ENCODE data around the gene JUNB. TPM values are rescaled to one million over a fixed set of nuclear protein-coding genes. Genes with fewer than 3 reads are reported as not detected.

JUNB gene
- total and polyA plus RNA-seq, 10 of the 15 experiments (the other 5 are each of a cell fraction or from before 2014, with no cell fraction given): 0.55 to 144 (median 68.3) TPM

DNA sequence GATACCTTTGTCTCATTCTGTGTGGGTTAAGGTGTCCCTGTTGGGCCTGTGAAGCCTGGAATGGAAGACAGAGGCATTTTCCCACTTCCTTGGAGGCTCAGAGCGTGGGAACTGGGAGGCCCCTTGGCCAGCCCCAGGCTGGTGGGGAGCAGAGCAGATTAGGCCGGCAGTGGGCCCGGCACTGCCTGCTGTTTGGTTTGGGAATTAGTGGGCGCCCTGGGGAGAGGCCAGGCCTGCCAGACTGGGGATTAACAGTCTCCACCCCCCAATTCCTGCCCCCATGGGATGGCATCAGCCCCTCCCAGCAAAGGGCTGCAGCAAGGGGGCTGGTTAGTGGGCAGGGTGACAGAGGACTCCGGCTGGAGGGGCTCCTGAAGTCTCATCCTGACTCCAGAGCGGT, 42.8 kb upstream of the JUNB start:
- Histone ChIP-seq H3K9me3 (replicated peaks; ENCODE audit: control insufficient read depth, insufficient read depth, low read length) (peaks cover 11% of the 10 kb centered on the region; the same call in 1 of the 3 replicates), H3K27me3 (replicated peaks in 1 of 2; ENCODE audit: control insufficient read depth in 2 of 2, insufficient read depth in 2 of 2, low read length in 1 of 2) (no peaks in the 10 kb centered on the region), H3K27ac (ENCODE audit: control insufficient read depth, insufficient read depth) (no peak overlapping the region), H3K36me3 (ENCODE audit: control insufficient read depth in 2 of 2, insufficient read depth in 2 of 2, low read length in 1 of 2) (peaks cover 0 to 8% of the 10 kb centered on the region in 2 experiments; a peak in 2 of 4 replicates), H3K79me2 (ENCODE audit: control insufficient read depth, insufficient read depth, low read length) (no peaks in the 10 kb centered on the region), H3K4me3 (no peak overlapping the region), H3K4me1 (ENCODE audit: control insufficient read depth, insufficient read depth, low read length) (no peaks in the 10 kb centered on the region), H2AFZ (ENCODE audit: control insufficient read depth, low read depth, low read length) (no peak overlapping the region), H3K9ac (ENCODE audit: control insufficient read depth, insufficient read depth, low read length) (no peak overlapping the region), H3K4me2 (ENCODE audit: control insufficient read depth, insufficient read depth) (no peak overlapping the region), H4K20me1 (ENCODE audit: control insufficient read depth, insufficient read depth) (no peaks in the 10 kb centered on the region)
- BruUV-seq (replicated peaks): no TSS peak
- 95% methylated on average over 6 of the region's 6 CpGs for WGBS (ENCODE audit: insufficient coverage, insufficient replicate concordance, low lambda C conversion rate, missing lambda C conversion rate)
- TF ChIP-seq ATF7 (IDR thresholded peaks at IDR 0.05; ENCODE audit: low read depth): no peak
- in situ Hi-C loops (cut with MboI) (no loop called here), intact Hi-C loops (cut with micrococcal nuclease; ENCODE audit: unreplicated experiment) (no loop called here)
- ATAC-seq (no peak), DNase-seq (ENCODE audit: low read depth, low spot score) (no peak), FAIRE-seq (no peak)
- ChIA-PET RAD21 (ENCODE audit: unreplicated experiment) (no interaction called here), POLR2A (interaction anchor here (0.6 kb wide), 1 partner anchor 185 kb away, joined by 4 read pairs; the partner anchor contains the start of gene FARSA), SMC1A (ENCODE audit: uncharacterized antibody, unreplicated experiment) (no interaction called here), CTCF (interaction anchor here (0.6 to 2.5 kb wide), 3 partner anchors 9 to 139 kb away, joined by 3 to 12 read pairs (median 9); no protein-coding TSS in a partner anchor)

DNA sequence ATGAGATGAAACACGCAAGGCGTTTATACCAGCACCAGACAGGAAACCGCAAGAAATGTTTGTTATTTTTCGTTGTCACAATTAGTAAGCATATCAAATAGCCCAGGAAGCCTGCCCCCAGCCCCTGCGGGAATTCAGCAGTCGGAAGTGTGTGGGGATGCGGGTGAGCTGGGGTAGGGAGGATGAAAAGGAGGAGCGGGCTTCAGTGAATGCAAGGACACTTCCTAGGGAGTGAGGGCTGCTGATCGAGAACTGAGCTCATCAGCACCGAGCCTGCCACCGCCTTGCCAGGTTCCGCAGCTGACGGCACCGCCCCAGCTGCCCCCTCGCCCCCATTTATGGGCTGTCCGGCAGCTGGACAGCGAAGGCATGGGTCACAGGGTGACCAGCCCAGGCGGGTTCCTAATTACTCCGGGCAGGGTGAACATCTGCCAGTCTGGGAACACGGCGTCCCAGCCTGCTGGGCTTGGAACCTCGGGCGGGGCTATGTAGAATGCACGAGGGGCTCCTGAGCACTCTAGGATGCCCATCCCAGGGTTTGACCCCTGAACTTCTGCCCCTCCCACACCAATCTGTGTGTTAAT, 41.3 kb upstream of the JUNB start:
- Histone ChIP-seq H3K27me3 (replicated peaks in 1 of 2; ENCODE audit: control insufficient read depth in 2 of 2, insufficient read depth in 2 of 2, low read length in 1 of 2) (no peaks in the 10 kb centered on the region), H2AFZ (ENCODE audit: control insufficient read depth, low read depth, low read length) (no peak overlapping the region), H3K27ac (ENCODE audit: control insufficient read depth, insufficient read depth) (no peak overlapping the region), H3K4me2 (ENCODE audit: control insufficient read depth, insufficient read depth) (no peak overlapping the region), H3K9ac (ENCODE audit: control insufficient read depth, insufficient read depth, low read length) (no peak overlapping the region), H3K9me3 (replicated peaks; ENCODE audit: control insufficient read depth, insufficient read depth, low read length) (peaks cover 11% of the 10 kb centered on the region; the same call in 1 of the 3 replicates), H3K4me3 (no peak overlapping the region), H4K20me1 (ENCODE audit: control insufficient read depth, insufficient read depth) (no peaks in the 10 kb centered on the region), H3K4me1 (ENCODE audit: control insufficient read depth, insufficient read depth, low read length) (no peaks in the 10 kb centered on the region), H3K79me2 (ENCODE audit: control insufficient read depth, insufficient read depth, low read length) (no peaks in the 10 kb centered on the region), H3K36me3 (ENCODE audit: control insufficient read depth in 2 of 2, insufficient read depth in 2 of 2, low read length in 1 of 2) (peaks cover 0 to 8% of the 10 kb centered on the region in 2 experiments; a peak in 2 of 4 replicates)
- RAD21 ChIA-PET (ENCODE audit: unreplicated experiment): no interaction called here
- SMC1A ChIA-PET (ENCODE audit: uncharacterized antibody, unreplicated experiment): no interaction called here
- FAIRE-seq: no peak
- 32% methylated on average over 24 of the region's 24 CpGs for WGBS (ENCODE audit: insufficient coverage, insufficient replicate concordance, low lambda C conversion rate, missing lambda C conversion rate)
- no peak for DNase-seq (ENCODE audit: low read depth, low spot score)
- intact Hi-C loops (cut with micrococcal nuclease; ENCODE audit: unreplicated experiment): no loop called here
- BruUV-seq (replicated peaks): no TSS peak
- no peak for ATAC-seq
- in situ Hi-C loops (cut with MboI): no loop called here
- POLR2A ChIA-PET: interaction anchor here (0.5 kb wide), 1 partner anchor 24 kb away, joined by 3 read pairs; no protein-coding TSS in a partner anchor
- CTCF ChIA-PET: interaction anchor here (1.0 to 1.1 kb wide), 2 partner anchors 10 to 98 kb away, joined by 3 to 7 read pairs; no protein-coding TSS in a partner anchor
- TF ChIP-seq RAD51 (IDR thresholded peaks at IDR 0.05): no peak
- no peak for TF ChIP-seq SUPT20H (IDR thresholded peaks at IDR 0.05; ENCODE audit: borderline replicate concordance, control insufficient read depth, low read depth, low read length)
- TF ChIP-seq SP1 (IDR thresholded peaks at IDR 0.05; ENCODE audit: low read depth, low read length): no peak
- no peak for TF ChIP-seq SIX5 (IDR thresholded peaks at IDR 0.05; ENCODE audit: low read depth, low read length, severe bottlenecking)
- no peak for TF ChIP-seq MYB (IDR thresholded peaks at IDR 0.05; ENCODE audit: borderline replicate concordance, low read depth, low read length)
- TF ChIP-seq, protein P1, sequence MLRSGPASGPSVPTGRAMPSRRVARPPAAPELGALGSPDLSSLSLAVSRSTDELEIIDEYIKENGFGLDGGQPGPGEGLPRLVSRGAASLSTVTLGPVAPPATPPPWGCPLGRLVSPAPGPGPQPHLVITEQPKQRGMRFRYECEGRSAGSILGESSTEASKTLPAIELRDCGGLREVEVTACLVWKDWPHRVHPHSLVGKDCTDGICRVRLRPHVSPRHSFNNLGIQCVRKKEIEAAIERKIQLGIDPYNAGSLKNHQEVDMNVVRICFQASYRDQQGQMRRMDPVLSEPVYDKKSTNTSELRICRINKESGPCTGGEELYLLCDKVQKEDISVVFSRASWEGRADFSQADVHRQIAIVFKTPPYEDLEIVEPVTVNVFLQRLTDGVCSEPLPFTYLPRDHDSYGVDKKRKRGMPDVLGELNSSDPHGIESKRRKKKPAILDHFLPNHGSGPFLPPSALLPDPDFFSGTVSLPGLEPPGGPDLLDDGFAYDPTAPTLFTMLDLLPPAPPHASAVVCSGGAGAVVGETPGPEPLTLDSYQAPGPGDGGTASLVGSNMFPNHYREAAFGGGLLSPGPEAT (IDR thresholded peaks at IDR 0.05; ENCODE audit: low read depth): no peak
- TF ChIP-seq POU2F2 (IDR thresholded peaks at IDR 0.05; ENCODE audit: borderline replicate concordance, low read depth, low read length): no peak
- no peak for TF ChIP-seq RCOR1 (conservative IDR thresholded peaks at IDR 0.05; ENCODE audit: low read depth, low read length)
- TF ChIP-seq, protein P2, sequence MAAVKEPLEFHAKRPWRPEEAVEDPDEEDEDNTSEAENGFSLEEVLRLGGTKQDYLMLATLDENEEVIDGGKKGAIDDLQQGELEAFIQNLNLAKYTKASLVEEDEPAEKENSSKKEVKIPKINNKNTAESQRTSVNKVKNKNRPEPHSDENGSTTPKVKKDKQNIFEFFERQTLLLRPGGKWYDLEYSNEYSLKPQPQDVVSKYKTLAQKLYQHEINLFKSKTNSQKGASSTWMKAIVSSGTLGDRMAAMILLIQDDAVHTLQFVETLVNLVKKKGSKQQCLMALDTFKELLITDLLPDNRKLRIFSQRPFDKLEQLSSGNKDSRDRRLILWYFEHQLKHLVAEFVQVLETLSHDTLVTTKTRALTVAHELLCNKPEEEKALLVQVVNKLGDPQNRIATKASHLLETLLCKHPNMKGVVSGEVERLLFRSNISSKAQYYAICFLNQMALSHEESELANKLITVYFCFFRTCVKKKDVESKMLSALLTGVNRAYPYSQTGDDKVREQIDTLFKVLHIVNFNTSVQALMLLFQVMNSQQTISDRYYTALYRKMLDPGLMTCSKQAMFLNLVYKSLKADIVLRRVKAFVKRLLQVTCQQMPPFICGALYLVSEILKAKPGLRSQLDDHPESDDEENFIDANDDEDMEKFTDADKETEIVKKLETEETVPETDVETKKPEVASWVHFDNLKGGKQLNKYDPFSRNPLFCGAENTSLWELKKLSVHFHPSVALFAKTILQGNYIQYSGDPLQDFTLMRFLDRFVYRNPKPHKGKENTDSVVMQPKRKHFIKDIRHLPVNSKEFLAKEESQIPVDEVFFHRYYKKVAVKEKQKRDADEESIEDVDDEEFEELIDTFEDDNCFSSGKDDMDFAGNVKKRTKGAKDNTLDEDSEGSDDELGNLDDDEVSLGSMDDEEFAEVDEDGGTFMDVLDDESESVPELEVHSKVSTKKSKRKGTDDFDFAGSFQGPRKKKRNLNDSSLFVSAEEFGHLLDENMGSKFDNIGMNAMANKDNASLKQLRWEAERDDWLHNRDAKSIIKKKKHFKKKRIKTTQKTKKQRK (IDR thresholded peaks at IDR 0.05; ENCODE audit: low read depth, low read length): no peak
- TF ChIP-seq CHD1 (IDR thresholded peaks at IDR 0.05; ENCODE audit: low read depth, low read length): no peak
- TF ChIP-seq BACH1 (IDR thresholded peaks at IDR 0.05; ENCODE audit: borderline replicate concordance): no peak
- TF ChIP-seq MXI1 (IDR thresholded peaks at IDR 0.05; ENCODE audit: low read depth, low read length): no peak

All from GM12878 (cell line).